Panc1 (cell line): Measurements from ENCODE around the gene BRINP3. TPM values are rescaled to one million over a fixed set of nuclear protein-coding genes. Genes with fewer than 3 reads are reported as not detected.

ENCODE experiments used
- ATAC-seq: fragments of 200-7000 bp; cut with Tn5 transposase; 2 replicates; pipeline ENCODE4 v1.9.1; 2020; ENCODE audit warnings: mild to moderate bottlenecking, moderate library complexity
- BruUV-seq: library from RNA; stranded (reverse); fragments of 400-500 nt; replicated peaks from 2 replicates; lab custom pipeline; 2021; lab: Mats Ljungman, UMichigan
- CTCF ChIA-PET: fragments of 300-600 bp; sonication (Branson Sonifier 250); formaldehyde crosslinking; loops from one replicate; lab custom pipeline; 2022; ENCODE audit warnings: antibody characterized with exemption; lab: Charles Lee
- POLR2A ChIA-PET: fragments of 300-600 bp; sonication (Branson Sonifier 250); formaldehyde crosslinking; loops from one replicate; lab custom pipeline; 2022; ENCODE audit warnings: antibody characterized with exemption; lab: Charles Lee
- DNase-seq: peaks from one replicate; pipeline ENCODE4 v3.0.0-alpha.2; 2010; ENCODE audit warnings: low read depth, low spot score
- H3K27ac ChIP-seq: 2 replicates; pipeline ENCODE4 v1.5.1; 2011; ENCODE audit warnings: mild to moderate bottlenecking, low read length, inconsistent platforms
- H3K27me3 ChIP-seq: fragments of 200-500 bp; sonication (Bioruptor generic); 2 replicates; pipeline ENCODE4 v1.6.0; 2014; ENCODE audit warnings: low read length, inconsistent platforms; ENCODE audit not compliant: control insufficient read depth, insufficient read depth
- H3K36me3 ChIP-seq: fragments of 200-500 bp; sonication (Bioruptor generic); 2 replicates; pipeline ENCODE4 v1.5.1; 2014; ENCODE audit warnings: inconsistent platforms, mild to moderate bottlenecking, low read length, moderate library complexity; ENCODE audit not compliant: control insufficient read depth, insufficient read depth
- H3K4me1 ChIP-seq: 2 replicates; pipeline ENCODE4 v1.5.1; 2011; ENCODE audit warnings: inconsistent platforms, mild to moderate bottlenecking, low read length, moderate library complexity; ENCODE audit not compliant: control insufficient read depth, insufficient read depth
- H3K4me3 ChIP-seq, 2 experiments: 2 replicates each; pipeline ENCODE4 v1.5.1; 2011 to 2012; ENCODE audit warnings: low read depth in 2 of 2, low read length in 2 of 2, mild to moderate bottlenecking in 2 of 2, inconsistent platforms in 1 of 2, moderate library complexity in 1 of 2
- H3K9me3 ChIP-seq: fragments of 200-500 bp; sonication (Bioruptor generic); 2 replicates; pipeline ENCODE4 v1.5.1; 2014; ENCODE audit warnings: low read depth, mild to moderate bottlenecking, inconsistent platforms, low read length, moderate library complexity; ENCODE audit not compliant: control insufficient read depth, insufficient read depth
- CTCF ChIP-seq: fragments of 450-650 bp; IDR thresholded peaks from 2 replicates; pipeline ENCODE4 v1.5.1; 2017; ENCODE audit warnings: mild to moderate bottlenecking
- POLR2AphosphoS5 ChIP-seq: IDR thresholded peaks from 2 replicates; pipeline ENCODE4 v1.6.1; 2012; ENCODE audit warnings: mild to moderate bottlenecking, low read depth, low read length, moderate library complexity
- REST ChIP-seq, 2 experiments: IDR thresholded peaks; 2 replicates each; pipeline ENCODE4 v1.6.1; 2011 to 2012; ENCODE audit warnings: low read depth in 2 of 2, control low read depth in 1 of 2, low read length in 1 of 2, mild to moderate bottlenecking in 1 of 2, moderate library complexity in 1 of 2; ENCODE audit not compliant: insufficient read depth in 1 of 2
- SIN3A ChIP-seq: IDR thresholded peaks from 2 replicates; pipeline ENCODE4 v1.6.1; 2012; ENCODE audit warnings: low read depth, mild to moderate bottlenecking, low read length, moderate library complexity, borderline replicate concordance; ENCODE audit not compliant: insufficient read depth
- TCF7L2 ChIP-seq: IDR thresholded peaks from 2 replicates; pipeline ENCODE4 v1.6.1; 2011; ENCODE audit warnings: mild to moderate bottlenecking, low read depth, low read length, inconsistent platforms
- in situ Hi-C: cut with HindIII; loops from 2 replicates; pipeline ENCODE4 v1.10.0; 2016; ENCODE audit warnings: low sequenced_read_pairs, low pct_unique_long_range_greater_than_20kb
- intact Hi-C: fragments of 100-400 bp; cut with micrococcal nuclease; formaldehyde crosslinking; loops from one replicate; pipeline ENCODE4 v1.10.0; 2022; ENCODE audit not compliant: unreplicated experiment
- total RNA-seq: library from RNA; stranded (reverse); gene quantifications from one replicate; pipeline ENCODE4 v1.2.1, GENCODE V29; 2021; ENCODE audit not compliant: unreplicated experiment

The BRINP3 gene
- total RNA-seq, 1 experiment from 2014 or later, result 1.0 TPM

GRCh38 chr1:190474650-190475211 lies 2.9 kb downstream of the BRINP3 start:
- DNase-seq (no peak), ATAC-seq (peak; percentile 62)
- POLR2A ChIA-PET, result interaction anchor here (0.6 kb wide), 1 partner anchor 1023 kb away, joined by 12 read pairs; no protein-coding TSS in a partner anchor
- H3K4me3 ChIP-seq, result peak overlapping the region; percentile 27 to 55
- no peak overlapping the region for H3K27ac ChIP-seq
- CTCF ChIA-PET, result no interaction called here
- peaks cover 8% of the 10 kb centered on the region for H3K4me1 ChIP-seq
- in situ Hi-C loops, result no loop called here
- no peaks in the 10 kb centered on the region for H3K9me3 ChIP-seq
- H3K27me3 ChIP-seq, result peaks cover 14% of the 10 kb centered on the region; the same call in 1 of the 2 replicates
- no peak for TF ChIP-seq SIN3A
- TF ChIP-seq REST (IDR thresholded peaks at IDR 0.05; ENCODE audit: insufficient read depth in 1 of 2, low read depth in 2 of 2, low read length in 1 of 2), result no peak
- TF ChIP-seq CTCF, result no peak
- no peak for TF ChIP-seq POLR2AphosphoS5
- no peak for TF ChIP-seq TCF7L2
- H3K36me3 ChIP-seq, result no peaks in the 10 kb centered on the region
- BruUV-seq, result no TSS peak
- intact Hi-C loops, result no loop called here

GRCh38 chr1:190474010-190474409 lies 3.7 kb downstream of the BRINP3 start:
- H3K9me3 ChIP-seq, result no peaks in the 10 kb centered on the region
- no TSS peak for BruUV-seq
- POLR2A ChIA-PET, result no interaction called here
- no peak overlapping the region; a peak in 1 of 4 replicates for H3K4me3 ChIP-seq
- in situ Hi-C loops (no loop called here), intact Hi-C loops (no loop called here)
- H3K27ac ChIP-seq, result no peak overlapping the region
- ATAC-seq (no peak), DNase-seq (no peak)
- TF ChIP-seq TCF7L2, result no peak
- TF ChIP-seq POLR2AphosphoS5, result no peak
- TF ChIP-seq SIN3A, result no peak
- TF ChIP-seq REST (IDR thresholded peaks at IDR 0.05; ENCODE audit: insufficient read depth in 1 of 2, low read depth in 2 of 2, low read length in 1 of 2), result no peak
- TF ChIP-seq CTCF, result no peak
- H3K4me1 ChIP-seq, result peaks cover 8% of the 10 kb centered on the region
- H3K36me3 ChIP-seq, result no peaks in the 10 kb centered on the region
- H3K27me3 ChIP-seq, result peaks cover 14% of the 10 kb centered on the region; the same call in 1 of the 2 replicates
- CTCF ChIA-PET, result no interaction called here
